ENCODE measurements around the gene TSPAN16. TPM values are rescaled to one million over a fixed set of nuclear protein-coding genes. Genes with fewer than 3 reads are reported as not detected.
A peak's percentile ranks its signal among the peaks of the same experiment; 100 is the strongest.

TSPAN16 gene
- total RNA-seq (2021) (not detected in 2 replicates), Bru-seq, nascent RNA (not detected), BruChase-seq, experiment 1, labeled RNA remaining after a 2-hour chase (not detected), BruChase-seq, experiment 2, labeled RNA remaining after a 6-hour chase (percentile 6 among the genes with signal in this experiment)
- long read RNA-seq, partial matches to known transcripts = 0 of 10 reads
- long read RNA-seq, other reads (novel, unspliced or antisense) = 10 of 10 reads

- no peak for DNase-seq (ENCODE audit: low spot score)
- Histone ChIP-seq H3K9me3 (ENCODE audit: low read depth, low read length, poor library complexity, severe bottlenecking) (no peaks in the 10 kb centered on the region), H3K4me3 (ENCODE audit: low read depth, low read length, poor library complexity, severe bottlenecking) (no peak within 1 kb of the TSS), H3K36me3 (ENCODE audit: insufficient read depth, low read length, poor library complexity, severe bottlenecking) (no peaks in the 10 kb centered on the region), H3K27me3 (replicated peaks; ENCODE audit: insufficient read depth, low read depth, low read length, poor library complexity) (no peaks in the 10 kb centered on the region), H3K4me1 (ENCODE audit: insufficient read depth, low read length, poor library complexity, severe bottlenecking) (no peaks in the 10 kb centered on the region), H3K27ac (ENCODE audit: low read depth, low read length, poor library complexity, severe bottlenecking) (no peak within 1 kb of the TSS)
- intact Hi-C loops (cut with micrococcal nuclease; ENCODE audit: unreplicated experiment) = loop anchor here (2.0 to 10.0 kb wide), 3 partner anchors 149 to 289 kb away; no protein-coding TSS in a partner anchor
- ChIA-PET POLR2A (ENCODE audit: low non-redundant PET) (no interaction called here), CTCF (no interaction called here)
- TF ChIP-seq CTCF (conservative IDR thresholded peaks at IDR 0.05; ENCODE audit: low read depth, low read length) = no peak
- TF ChIP-seq EZH2 (IDR thresholded peaks at IDR 0.05; ENCODE audit: borderline replicate concordance, low read depth, low read length, poor library complexity, severe bottlenecking) = no peak
- no TSS peak for BruUV-seq (replicated peaks)
Observed at GRCh38 chr19:11295665-11296245, at the start of gene TSPAN16. TSS of gene TSPAN16 (plus strand) at chr19:11296160. CDS start at chr19:11296298, 138 bp downstream.

- TF ChIP-seq EZH2 (IDR thresholded peaks at IDR 0.05; ENCODE audit: borderline replicate concordance, low read depth, low read length, poor library complexity, severe bottlenecking) = no peak
- no peak for TF ChIP-seq CTCF (conservative IDR thresholded peaks at IDR 0.05; ENCODE audit: low read depth, low read length)
- Histone ChIP-seq H3K27me3 (replicated peaks; ENCODE audit: insufficient read depth, low read depth, low read length, poor library complexity) (no peaks in the 10 kb centered on the region), H3K4me3 (ENCODE audit: low read depth, low read length, poor library complexity, severe bottlenecking) (no peak overlapping the region), H3K4me1 (ENCODE audit: insufficient read depth, low read length, poor library complexity, severe bottlenecking) (peaks cover 5% of the 10 kb centered on the region), H3K27ac (ENCODE audit: low read depth, low read length, poor library complexity, severe bottlenecking) (no peak overlapping the region), H3K9me3 (ENCODE audit: low read depth, low read length, poor library complexity, severe bottlenecking) (no peaks in the 10 kb centered on the region), H3K36me3 (ENCODE audit: insufficient read depth, low read length, poor library complexity, severe bottlenecking) (no peaks in the 10 kb centered on the region)
- intact Hi-C loops (cut with micrococcal nuclease; ENCODE audit: unreplicated experiment) = no loop called here
- POLR2A ChIA-PET (ENCODE audit: low non-redundant PET) = no interaction called here
- no TSS peak for BruUV-seq (replicated peaks)
- DNase-seq (ENCODE audit: low spot score) = no peak
- CTCF ChIA-PET = no interaction called here
Observed at GRCh38 chr19:11246941-11247340, 49.0 kb upstream of the TSPAN16 start.

- Histone ChIP-seq H3K4me3 (ENCODE audit: low read depth, low read length, poor library complexity, severe bottlenecking) (no peak overlapping the region), H3K27me3 (replicated peaks; ENCODE audit: insufficient read depth, low read depth, low read length, poor library complexity) (no peaks in the 10 kb centered on the region), H3K4me1 (ENCODE audit: insufficient read depth, low read length, poor library complexity, severe bottlenecking) (peaks cover 5% of the 10 kb centered on the region), H3K27ac (ENCODE audit: low read depth, low read length, poor library complexity, severe bottlenecking) (no peak overlapping the region), H3K9me3 (ENCODE audit: low read depth, low read length, poor library complexity, severe bottlenecking) (no peaks in the 10 kb centered on the region), H3K36me3 (ENCODE audit: insufficient read depth, low read length, poor library complexity, severe bottlenecking) (no peaks in the 10 kb centered on the region)
- CTCF ChIA-PET = no interaction called here
- POLR2A ChIA-PET (ENCODE audit: low non-redundant PET) = no interaction called here
- intact Hi-C loops (cut with micrococcal nuclease; ENCODE audit: unreplicated experiment) = no loop called here
- TF ChIP-seq EZH2 (IDR thresholded peaks at IDR 0.05; ENCODE audit: borderline replicate concordance, low read depth, low read length, poor library complexity, severe bottlenecking) = no peak
- no peak for TF ChIP-seq CTCF (conservative IDR thresholded peaks at IDR 0.05; ENCODE audit: low read depth, low read length)
- DNase-seq (ENCODE audit: low spot score) = no peak
- no TSS peak for BruUV-seq (replicated peaks)
Observed at GRCh38 chr19:11247391-11247790, 48.6 kb upstream of the TSPAN16 start.
